Sigmoid colon (tissue), 7 donors: Measurements from ENCODE around the gene TSPEAR. TPM values are rescaled to one million over a fixed set of nuclear protein-coding genes. Genes with fewer than 3 reads are reported as not detected.

Experiments used
- DNase-seq: peaks from one replicate; pipeline ENCODE4 v3.0.0-alpha.2; 2019
- H3K27ac ChIP-seq, 4 donors: fragments of 200-600 bp; sonication (generic); one replicate each; pipeline ENCODE4 v1.5.1; 2016 to 2019; ENCODE audit warnings: mild to moderate bottlenecking in 1 of 4
- H3K27me3 ChIP-seq, 3 donors: fragments of 200-600 bp; sonication (generic); one replicate each; pipeline ENCODE4 v1.5.1; 2019; ENCODE audit warnings: mild to moderate bottlenecking in 1 of 3
- H3K36me3 ChIP-seq, 4 donors: fragments of 200-600 bp; sonication (generic); one replicate each; pipeline ENCODE4 v1.5.1; 2016 to 2019
- H3K4me1 ChIP-seq, 4 donors: fragments of 200-600 bp; sonication (generic); one replicate each; pipeline ENCODE4 v1.5.1; 2017 to 2019
- H3K4me3 ChIP-seq, 4 donors: fragments of 200-600 bp; sonication (generic); one replicate each; pipeline ENCODE4 v1.5.1; 2017 to 2019; ENCODE audit warnings: mild to moderate bottlenecking in 2 of 4, moderate library complexity in 1 of 4
- H3K9me3 ChIP-seq, 4 donors: fragments of 200-600 bp in 3 of 4; sonication (generic) in 3 of 4; one replicate each; pipeline versions ENCODE4 v1.5.1 to v1.6.1; 2013 to 2019
- EP300 ChIP-seq, 4 donors: sonication (generic); formaldehyde crosslinking; IDR thresholded peaks; one replicate each; pipeline ENCODE4 v1.6.1; 2017; ENCODE audit warnings: antibody characterized with exemption in 4 of 4
- POLR2A ChIP-seq, 2 donors: fragments of 450-650 bp; IDR thresholded peaks; one replicate each; pipeline ENCODE4 v1.6.1; 2016; ENCODE audit warnings: antibody characterized with exemption in 2 of 2, mild to moderate bottlenecking in 2 of 2, moderate library complexity in 2 of 2
- POLR2AphosphoS5 ChIP-seq, 4 donors: sonication (generic); formaldehyde crosslinking; IDR thresholded peaks; one replicate each; pipeline ENCODE4 v1.6.1; 2017; ENCODE audit warnings: antibody characterized with exemption in 4 of 4
- WGBS, 2 donors: extraction: QIAGEN DNeasy Blood & Tissue Kit; methylation state at CpG; one replicate each; pipeline ENCODE4 v1.1.7; 2013; 5-methylcytosine and 5-hydroxymethylcytosine counted together
- intact Hi-C: fragments of 100-400 bp; cut with DNase I; formaldehyde crosslinking; loops from one replicate; pipeline ENCODE4 v1.15.1; 2023
- polyA plus RNA-seq, 3 donors: library from polyadenylated mRNA; stranded (reverse); fragments of 200-250 nt; gene quantifications; one replicate each; pipeline ENCODE4 v1.2.3, GENCODE V29; 2013
- total RNA-seq, 4 donors: library from RNA; depleted of rRNA; stranded (reverse); fragments of >200 nt; gene quantifications; one replicate each; pipeline ENCODE4 v1.1.0, GENCODE V29; 2016
- TF ChIP-seq, protein P1 (sequence below), 4 experiments: fragments of 450-650 bp in 3 of 4; fragments of 200-600 bp in 1 of 4; IDR thresholded peaks; one replicate each; pipeline ENCODE4 v1.5.1; 2016 to 2019; ENCODE audit warnings: antibody characterized with exemption in 4 of 4, mild to moderate bottlenecking in 3 of 4, moderate library complexity in 2 of 4
- donor health status: healthy with polysubstance abuse.
- donor health status: Bipolar disorder and iron deficiency.
- donor health status: healthy.

Gene TSPEAR
- total and polyA plus RNA-seq, 7 donors, result under 0.01 to 0.20 TPM; not detected in 5

DNA sequence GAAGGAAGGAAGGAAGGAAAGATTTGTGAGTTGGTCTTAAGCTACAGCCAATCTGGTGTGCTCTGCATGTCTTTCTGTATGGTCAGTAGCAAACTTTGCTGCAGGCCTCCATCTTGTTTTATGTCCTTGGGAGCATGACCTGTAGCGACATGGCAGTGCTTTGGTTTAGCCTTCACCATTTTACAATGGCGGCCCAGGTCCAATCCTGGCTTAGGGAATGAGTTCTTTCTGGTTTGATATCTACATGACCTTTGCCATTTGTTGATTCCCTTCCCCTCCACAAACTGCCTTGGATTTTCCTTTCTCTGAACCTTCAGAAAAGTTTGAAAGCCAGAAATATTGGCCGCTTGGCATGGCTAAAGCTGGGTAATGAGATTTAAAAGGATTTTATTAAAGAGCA lies 30.5 kb upstream of the TSPEAR start:
- TF ChIP-seq POLR2A (IDR thresholded peaks at IDR 0.05) (no peak), EP300 (IDR thresholded peaks at IDR 0.05) (no peak), POLR2AphosphoS5 (IDR thresholded peaks at IDR 0.05) (no peak)
- TF ChIP-seq, protein P1, sequence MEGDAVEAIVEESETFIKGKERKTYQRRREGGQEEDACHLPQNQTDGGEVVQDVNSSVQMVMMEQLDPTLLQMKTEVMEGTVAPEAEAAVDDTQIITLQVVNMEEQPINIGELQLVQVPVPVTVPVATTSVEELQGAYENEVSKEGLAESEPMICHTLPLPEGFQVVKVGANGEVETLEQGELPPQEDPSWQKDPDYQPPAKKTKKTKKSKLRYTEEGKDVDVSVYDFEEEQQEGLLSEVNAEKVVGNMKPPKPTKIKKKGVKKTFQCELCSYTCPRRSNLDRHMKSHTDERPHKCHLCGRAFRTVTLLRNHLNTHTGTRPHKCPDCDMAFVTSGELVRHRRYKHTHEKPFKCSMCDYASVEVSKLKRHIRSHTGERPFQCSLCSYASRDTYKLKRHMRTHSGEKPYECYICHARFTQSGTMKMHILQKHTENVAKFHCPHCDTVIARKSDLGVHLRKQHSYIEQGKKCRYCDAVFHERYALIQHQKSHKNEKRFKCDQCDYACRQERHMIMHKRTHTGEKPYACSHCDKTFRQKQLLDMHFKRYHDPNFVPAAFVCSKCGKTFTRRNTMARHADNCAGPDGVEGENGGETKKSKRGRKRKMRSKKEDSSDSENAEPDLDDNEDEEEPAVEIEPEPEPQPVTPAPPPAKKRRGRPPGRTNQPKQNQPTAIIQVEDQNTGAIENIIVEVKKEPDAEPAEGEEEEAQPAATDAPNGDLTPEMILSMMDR (IDR thresholded peaks at IDR 0.05), result no peak
- H3K9me3 ChIP-seq, result peaks cover 8 to 20% (median 20%) of the 10 kb centered on the region in 4 donors
- no peak for DNase-seq
- H3K27me3 ChIP-seq, result no peaks in the 10 kb centered on the region
- intact Hi-C loops, result no loop called here
- no peaks in the 10 kb centered on the region for H3K4me1 ChIP-seq
- H3K27ac ChIP-seq, result no peak overlapping the region
- H3K36me3 ChIP-seq, result no peaks in the 10 kb centered on the region
- H3K4me3 ChIP-seq, result no peak overlapping the region
- WGBS, 2 donors, result 96 to 97% methylated on average over 3 of the region's 3 CpGs

- Histone ChIP-seq H3K9me3 (peaks cover 8 to 24% (median 21%) of the 10 kb centered on the region in 4 donors), H3K27me3 (no peaks in the 10 kb centered on the region), H3K36me3 (no peaks in the 10 kb centered on the region), H3K4me3 (no peak overlapping the region), H3K4me1 (no peaks in the 10 kb centered on the region), H3K27ac (no peak overlapping the region)
- 74 to 88% methylated on average over 7 of the region's 7 CpGs for WGBS, 2 donors
- intact Hi-C loops, result no loop called here
- no peak for DNase-seq
- TF ChIP-seq, protein P1 (IDR thresholded peaks at IDR 0.05), result no peak
- TF ChIP-seq POLR2AphosphoS5 (IDR thresholded peaks at IDR 0.05) (no peak), POLR2A (IDR thresholded peaks at IDR 0.05) (no peak), EP300 (IDR thresholded peaks at IDR 0.05) (no peak)
Observed at GRCh38 chr21:44740742-44741141, 29.4 kb upstream of the TSPEAR start.

DNA sequence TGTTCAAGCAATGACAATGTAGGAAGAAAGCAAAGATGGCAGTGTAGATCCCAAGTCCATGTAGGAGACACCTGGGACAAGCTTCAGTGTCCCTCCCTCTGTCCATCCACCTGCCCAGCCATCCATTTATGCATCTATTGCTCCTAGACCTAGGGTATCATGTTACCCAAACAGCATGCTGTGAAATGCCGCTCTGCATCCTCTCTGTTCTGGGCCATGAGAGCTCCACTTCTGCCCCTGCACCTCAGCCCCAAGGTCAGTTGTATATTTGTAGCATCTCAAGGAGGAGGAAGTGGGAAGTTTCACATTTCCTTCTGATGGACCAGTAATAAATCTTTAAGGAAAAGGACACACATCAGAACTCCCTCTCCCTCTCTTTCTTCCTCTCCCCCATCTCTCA lies 27.9 kb upstream of the TSPEAR start:
- intact Hi-C loops, result no loop called here
- 95 to 100% methylated on average over 1 of the region's 1 CpG for WGBS, 2 donors
- peaks cover 8 to 24% (median 21%) of the 10 kb centered on the region in 4 donors for H3K9me3 ChIP-seq

GRCh38 chr21:44738621-44739020 lies 27.2 kb upstream of the TSPEAR start:
- H3K27me3 ChIP-seq, result peaks cover 0 to 5% (median 0%) of the 10 kb centered on the region in 3 donors
- no peak for TF ChIP-seq EP300 (IDR thresholded peaks at IDR 0.05)
- TF ChIP-seq POLR2AphosphoS5 (IDR thresholded peaks at IDR 0.05), result no peak
- no peak for TF ChIP-seq POLR2A (IDR thresholded peaks at IDR 0.05)
- TF ChIP-seq, protein P1 (IDR thresholded peaks at IDR 0.05), result no peak
- WGBS, 2 donors, result 83 to 96% methylated on average over 3 of the region's 3 CpGs
- H3K4me1 ChIP-seq, result no peaks in the 10 kb centered on the region
- H3K4me3 ChIP-seq, result no peak overlapping the region
- H3K27ac ChIP-seq, result no peak overlapping the region
- H3K9me3 ChIP-seq, result peaks cover 8 to 24% (median 21%) of the 10 kb centered on the region in 4 donors
- no peak for DNase-seq
- no peaks in the 10 kb centered on the region for H3K36me3 ChIP-seq
- intact Hi-C loops, result no loop called here

More for the DNA sequence above, 27.9 kb upstream of the TSPEAR start:
- Histone ChIP-seq H3K36me3 (no peaks in the 10 kb centered on the region), H3K27ac (no peak overlapping the region), H3K4me1 (no peaks in the 10 kb centered on the region), H3K4me3 (no peak overlapping the region), H3K27me3 (peaks cover 0 to 5% (median 0%) of the 10 kb centered on the region in 3 donors)
- no peak for DNase-seq
- TF ChIP-seq, protein P1 (IDR thresholded peaks at IDR 0.05), result no peak
- TF ChIP-seq POLR2A (IDR thresholded peaks at IDR 0.05) (no peak), POLR2AphosphoS5 (IDR thresholded peaks at IDR 0.05) (no peak), EP300 (IDR thresholded peaks at IDR 0.05) (no peak)
